HG02798 (cell line): ENCODE results near the gene SORCS1.

ENCODE experiments used
- ATAC-seq: cut with Tn5 transposase; IDR thresholded peaks from one replicate; pipeline ENCODE4 v1.9.1; 2021; ENCODE audit warnings: mild to moderate bottlenecking; ENCODE audit not compliant: unreplicated experiment, poor library complexity

SORCS1 gene

GRCh38 chr10:106635947-106636346 lies 528.6 kb downstream of the SORCS1 start:
- no peak for ATAC-seq

DNA sequence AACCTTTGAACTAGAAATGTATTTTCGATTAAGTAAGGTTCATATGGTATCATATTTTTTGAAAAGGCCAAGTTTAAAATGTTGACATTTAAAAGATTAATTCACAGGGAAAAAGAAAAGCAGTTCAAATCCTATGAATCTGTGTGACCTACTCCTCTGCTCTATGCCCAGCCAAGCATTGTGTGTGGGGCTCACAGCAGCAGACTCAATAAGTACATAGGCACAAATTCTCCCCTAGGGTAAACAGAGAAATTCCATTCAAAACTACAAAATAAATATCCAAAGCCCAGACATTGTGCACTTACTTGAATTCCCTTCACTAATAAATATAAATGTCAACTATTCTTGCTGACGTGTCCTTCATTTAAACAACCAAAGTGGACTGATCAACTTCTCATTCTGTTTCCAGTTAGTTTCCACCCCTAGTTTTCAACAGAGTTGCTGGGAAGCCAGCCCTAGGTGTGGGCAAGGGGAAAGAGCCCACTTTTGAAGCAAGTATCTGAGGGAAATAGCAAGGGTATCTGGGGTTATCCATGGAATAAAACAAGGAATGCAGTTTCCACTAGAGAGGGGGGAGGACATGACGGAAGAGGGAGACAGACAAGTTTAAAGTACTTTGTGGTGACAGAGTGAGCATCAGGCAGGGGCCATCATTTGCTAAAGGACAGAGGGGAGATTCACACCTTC lies 533.3 kb downstream of the SORCS1 start:
- no peak for ATAC-seq

- no peak for ATAC-seq
These were observed 538.1 kb downstream of the SORCS1 start for GRCh38 chr10:106626371-106626770.

GRCh38 chr10:106625751-106626150 lies 538.8 kb downstream of the SORCS1 start:
- no peak for ATAC-seq

GRCh38 chr10:106619346-106619745 lies 545.2 kb downstream of the SORCS1 start:
- ATAC-seq, result no peak

- ATAC-seq, result no peak
These were observed 545.9 kb downstream of the SORCS1 start for GRCh38 chr10:106618646-106619045.

DNA sequence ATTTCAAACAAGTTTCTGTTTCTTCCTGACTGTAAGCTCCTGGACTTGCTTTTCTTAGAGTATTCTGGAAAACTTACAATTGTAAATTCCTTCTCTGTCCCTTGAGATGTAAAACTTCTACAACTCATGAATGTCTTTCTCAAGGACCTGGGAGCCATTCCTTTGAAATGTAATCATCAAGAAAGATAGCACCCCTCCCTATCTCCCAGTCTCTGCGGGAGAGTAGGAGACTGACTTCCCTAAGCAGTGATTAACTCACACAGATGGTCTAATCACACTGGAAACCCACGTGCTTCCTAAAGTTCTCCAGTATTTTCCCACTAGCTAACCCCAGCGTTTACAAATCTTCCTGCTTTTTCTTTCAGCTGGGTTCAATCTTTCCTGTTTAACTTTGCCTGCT lies 549.4 kb downstream of the SORCS1 start:
- ATAC-seq, result no peak

DNA sequence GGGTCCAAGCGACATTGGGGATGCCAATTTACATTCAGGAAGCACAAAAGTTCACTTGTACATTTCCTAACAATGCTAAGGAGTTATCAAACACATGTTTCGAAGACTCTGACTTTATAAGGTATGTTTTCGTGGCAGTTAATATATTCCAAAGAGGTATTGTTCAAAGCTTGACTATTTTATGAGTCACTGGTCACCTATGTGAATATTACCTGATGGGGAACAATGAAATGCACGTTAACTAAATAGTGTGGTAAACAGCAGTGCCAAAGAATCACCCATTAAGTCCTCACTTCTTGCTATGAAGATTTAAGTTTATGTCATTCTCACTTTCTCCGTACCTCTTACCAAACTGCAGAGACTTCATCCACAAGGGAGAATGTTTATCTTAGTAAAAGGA lies 550.2 kb downstream of the SORCS1 start:
- ATAC-seq, result no peak

GRCh38 chr10:106612381-106612780 lies 552.1 kb downstream of the SORCS1 start:
- ATAC-seq, result no peak

- no peak for ATAC-seq
These were observed 554.8 kb downstream of the SORCS1 start for GRCh38 chr10:106609470-106610266.

DNA sequence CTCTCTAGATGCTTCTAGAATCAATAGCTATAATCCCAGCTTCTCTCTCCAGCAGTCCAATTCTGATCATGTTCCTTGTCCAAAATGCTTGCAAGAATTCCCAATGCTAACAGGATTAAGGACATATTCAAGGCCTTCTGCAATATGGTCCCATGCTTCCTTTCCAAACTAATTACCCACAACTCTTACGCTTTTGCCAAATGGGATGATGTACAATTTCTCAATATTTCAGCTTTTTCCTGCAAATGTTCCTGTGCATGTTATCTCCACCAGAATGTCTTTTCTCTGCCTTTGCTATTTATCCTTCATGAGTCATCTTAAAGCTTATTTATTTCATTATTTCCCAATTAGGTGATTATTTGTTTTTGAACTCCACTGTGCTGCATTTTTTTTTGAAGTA lies 556.4 kb downstream of the SORCS1 start:
- no peak for ATAC-seq

DNA sequence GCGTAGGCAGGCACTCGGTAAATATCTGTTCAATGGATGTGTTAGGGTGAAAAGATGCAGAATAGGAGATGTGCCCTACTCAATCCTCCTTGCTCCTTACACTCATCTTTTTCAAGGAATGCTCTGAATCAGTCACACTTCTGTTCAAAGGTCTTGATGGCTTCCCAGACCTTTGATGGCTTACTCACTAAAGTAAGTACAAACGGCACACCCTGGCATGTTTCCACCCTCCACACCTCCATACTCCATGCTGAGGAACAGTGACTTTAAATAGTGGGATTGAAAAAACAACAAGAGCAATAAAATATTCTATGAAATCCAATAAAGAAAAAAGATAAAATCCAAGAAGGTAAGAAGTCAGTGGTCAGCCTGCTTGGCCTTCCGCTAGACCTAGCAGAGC lies 569.2 kb downstream of the SORCS1 start:
- ATAC-seq, result no peak

- no peak for ATAC-seq
These were observed 570.6 kb downstream of the SORCS1 start for GRCh38 chr10:106593876-106594275.

- ATAC-seq, result no peak
These were observed 572.1 kb downstream of the SORCS1 start for GRCh38 chr10:106592396-106592795.

DNA sequence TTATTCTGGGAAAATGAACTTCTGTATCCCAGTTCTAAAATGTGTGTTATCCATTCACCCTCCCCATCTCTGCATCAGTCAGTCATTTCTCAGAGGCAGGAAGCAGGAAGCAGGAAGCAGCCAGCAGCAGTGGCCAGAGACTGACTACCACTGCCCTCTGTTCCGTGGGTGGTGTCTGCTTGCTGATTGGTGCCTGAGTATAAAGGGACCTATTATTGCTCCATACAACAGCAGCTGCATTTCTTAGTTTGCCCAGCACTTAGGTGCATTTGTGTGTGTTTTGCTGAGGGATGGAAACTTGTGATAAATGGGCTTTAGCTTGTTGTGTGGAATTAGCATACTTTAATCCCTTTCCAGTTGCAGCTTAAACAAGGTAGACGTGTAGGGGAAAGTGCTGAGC lies 582.2 kb downstream of the SORCS1 start:
- no peak for ATAC-seq

- ATAC-seq, result no peak
These were observed 586.8 kb downstream of the SORCS1 start for GRCh38 chr10:106577756-106578155.

- no peak for ATAC-seq
These were observed 587.2 kb downstream of the SORCS1 start for GRCh38 chr10:106577266-106577665.

GRCh38 chr10:106576534-106576933 lies 588.0 kb downstream of the SORCS1 start:
- peak; percentile 59 for ATAC-seq

GRCh38 chr10:106573106-106573505 lies 591.4 kb downstream of the SORCS1 start:
- no peak for ATAC-seq

DNA sequence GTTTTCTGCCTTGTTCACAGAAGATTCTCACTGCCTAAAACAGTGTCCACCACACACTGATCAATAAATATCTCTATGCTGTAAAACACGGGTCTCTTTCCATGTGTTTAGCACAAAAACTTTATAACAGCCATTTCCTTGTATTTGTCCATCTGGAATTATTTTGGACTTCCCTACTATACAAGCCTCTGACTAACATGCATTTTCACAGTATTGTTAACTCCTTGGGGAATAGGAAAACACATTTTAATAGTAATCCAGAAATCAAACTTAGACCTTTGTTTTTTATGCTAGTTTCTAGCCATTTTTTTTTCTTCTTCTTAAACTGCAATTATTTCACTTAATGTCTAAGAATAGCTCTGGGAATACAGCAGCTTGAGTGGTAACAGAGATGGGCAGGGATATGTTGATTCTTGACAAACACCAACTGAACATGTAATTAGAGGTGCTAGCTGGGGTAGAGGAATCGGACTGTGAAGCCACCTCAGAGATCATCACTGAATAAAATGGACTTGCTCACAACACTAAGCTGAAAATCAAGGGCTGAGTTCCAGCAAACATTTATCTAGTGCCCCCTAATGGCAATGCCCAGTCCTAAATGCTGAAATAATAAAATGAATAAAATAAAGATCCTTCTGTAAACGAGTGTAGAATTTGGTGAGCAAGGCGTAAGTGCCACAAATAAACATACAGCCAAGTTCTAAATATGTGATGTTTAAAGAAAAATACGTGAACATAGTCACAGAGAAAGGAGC lies 593.1 kb downstream of the SORCS1 start:
- no peak for ATAC-seq

DNA sequence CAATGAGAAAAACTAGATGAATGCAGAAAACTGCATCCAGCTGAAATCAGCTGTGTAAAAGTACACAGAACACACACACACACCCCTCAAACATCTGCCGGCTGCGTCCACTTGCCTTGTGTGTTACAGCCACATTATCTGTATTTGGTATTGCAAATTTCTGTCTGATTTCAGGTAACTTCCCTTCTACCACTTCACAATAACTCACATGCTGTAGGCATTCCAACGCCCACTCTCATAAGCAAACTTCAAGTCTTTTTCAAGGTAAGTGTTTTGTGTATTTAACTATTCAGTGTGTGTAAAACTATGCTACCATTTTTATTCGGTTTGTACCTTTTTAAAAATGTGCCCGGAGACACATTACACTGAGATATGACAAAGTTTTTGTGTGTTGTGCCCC lies 594.2 kb downstream of the SORCS1 start:
- ATAC-seq, result no peak
